ENCODE data around the gene FOXP1. TPM values are rescaled to one million over a fixed set of nuclear protein-coding genes. Genes with fewer than 3 reads are reported as not detected.

The FOXP1 gene
- total RNA-seq, 4 donors from 2014 or later, result 49.8 to 157 (median 71.9) TPM

DNA sequence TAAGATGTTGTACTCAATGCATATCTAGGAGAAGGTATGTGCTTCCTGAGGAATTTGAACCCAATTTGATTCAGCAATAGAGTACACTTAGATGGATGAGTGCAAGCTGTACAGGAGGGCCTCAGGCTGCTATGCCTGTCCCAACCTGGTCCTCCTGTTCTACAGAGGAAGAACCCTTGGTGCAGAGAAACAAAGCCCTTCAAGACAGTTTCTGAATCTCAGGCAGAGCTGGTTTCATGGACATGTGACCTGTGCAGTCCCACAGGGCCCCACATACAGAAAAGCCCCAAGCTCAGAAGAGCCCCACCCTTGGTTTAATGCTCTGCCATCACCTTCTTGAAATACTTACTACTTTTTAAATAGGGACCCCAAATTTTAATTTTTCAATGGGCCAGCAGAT is 15.3 kb downstream of the FOXP1 start:
- H3K27ac ChIP-seq, result no peak overlapping the region
- H3K36me3 ChIP-seq, result no peaks in the 10 kb centered on the region
- H3K27me3 ChIP-seq, result no peaks in the 10 kb centered on the region
- H3K4me1 ChIP-seq, result peaks cover 3% of the 10 kb centered on the region
- H3K4me3 ChIP-seq, result no peak overlapping the region
- no peak for DNase-seq (ENCODE audit: low spot score in 2 of 2)
- TF ChIP-seq POLR2AphosphoS5 (IDR thresholded peaks at IDR 0.05) (no peak), EP300 (IDR thresholded peaks at IDR 0.05) (no peak), POLR2A (IDR thresholded peaks at IDR 0.05) (no peak)
- TF ChIP-seq, protein P1, sequence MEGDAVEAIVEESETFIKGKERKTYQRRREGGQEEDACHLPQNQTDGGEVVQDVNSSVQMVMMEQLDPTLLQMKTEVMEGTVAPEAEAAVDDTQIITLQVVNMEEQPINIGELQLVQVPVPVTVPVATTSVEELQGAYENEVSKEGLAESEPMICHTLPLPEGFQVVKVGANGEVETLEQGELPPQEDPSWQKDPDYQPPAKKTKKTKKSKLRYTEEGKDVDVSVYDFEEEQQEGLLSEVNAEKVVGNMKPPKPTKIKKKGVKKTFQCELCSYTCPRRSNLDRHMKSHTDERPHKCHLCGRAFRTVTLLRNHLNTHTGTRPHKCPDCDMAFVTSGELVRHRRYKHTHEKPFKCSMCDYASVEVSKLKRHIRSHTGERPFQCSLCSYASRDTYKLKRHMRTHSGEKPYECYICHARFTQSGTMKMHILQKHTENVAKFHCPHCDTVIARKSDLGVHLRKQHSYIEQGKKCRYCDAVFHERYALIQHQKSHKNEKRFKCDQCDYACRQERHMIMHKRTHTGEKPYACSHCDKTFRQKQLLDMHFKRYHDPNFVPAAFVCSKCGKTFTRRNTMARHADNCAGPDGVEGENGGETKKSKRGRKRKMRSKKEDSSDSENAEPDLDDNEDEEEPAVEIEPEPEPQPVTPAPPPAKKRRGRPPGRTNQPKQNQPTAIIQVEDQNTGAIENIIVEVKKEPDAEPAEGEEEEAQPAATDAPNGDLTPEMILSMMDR (IDR thresholded peaks at IDR 0.05), result no peak
- H3K9me3 ChIP-seq, result no peaks in the 10 kb centered on the region

DNA sequence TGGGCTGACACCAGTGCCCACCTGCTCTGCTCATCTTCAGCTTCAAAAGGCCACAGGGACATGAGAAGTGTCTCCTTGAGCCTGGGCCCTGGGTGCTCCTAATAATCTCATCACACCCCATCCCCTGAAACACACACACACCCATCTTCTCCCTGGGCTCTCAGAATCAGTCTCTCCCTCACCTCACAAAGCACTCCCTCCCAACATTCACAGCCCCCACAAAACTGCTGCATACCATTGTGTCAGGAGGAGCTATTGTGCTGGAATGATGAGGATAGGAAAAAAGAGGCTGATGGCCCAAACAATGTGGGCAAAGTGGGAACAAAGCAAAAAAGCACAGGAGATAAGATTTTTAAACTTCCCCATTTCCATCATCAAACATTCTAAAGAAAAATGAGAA is 16.8 kb downstream of the FOXP1 start:
- no peak for TF ChIP-seq EP300 (IDR thresholded peaks at IDR 0.05)
- no peak for TF ChIP-seq POLR2AphosphoS5 (IDR thresholded peaks at IDR 0.05)
- TF ChIP-seq, protein P1 (IDR thresholded peaks at IDR 0.05), result no peak
- no peak for TF ChIP-seq POLR2A (IDR thresholded peaks at IDR 0.05)
- Histone ChIP-seq H3K4me1 (peaks cover 10% of the 10 kb centered on the region), H3K27ac (no peak overlapping the region), H3K4me3 (no peak overlapping the region), H3K27me3 (no peaks in the 10 kb centered on the region), H3K36me3 (no peaks in the 10 kb centered on the region), H3K9me3 (no peaks in the 10 kb centered on the region)
- DNase-seq (ENCODE audit: low spot score in 2 of 2), result no peak

DNA sequence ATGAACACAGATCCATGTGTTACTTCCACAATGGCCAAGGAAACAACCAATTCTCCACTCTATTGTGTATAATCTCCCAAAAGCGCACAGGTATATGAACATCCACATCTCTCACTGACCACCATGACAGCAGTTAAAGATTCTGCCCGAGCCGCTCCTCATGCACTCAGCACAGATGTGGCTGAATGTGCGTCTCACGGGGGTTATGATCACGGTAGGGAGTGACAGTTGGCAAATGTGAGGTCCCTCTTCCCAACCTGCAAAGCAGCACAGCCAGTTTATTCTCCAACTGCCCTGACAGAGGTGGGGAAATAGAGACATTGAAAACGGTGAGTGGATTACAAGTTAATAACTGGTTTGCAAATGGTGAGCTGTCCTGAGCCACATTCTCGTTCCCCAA is 17.6 kb downstream of the FOXP1 start:
- 92% methylated on average over 8 of the region's 8 CpGs for WGBS
- H3K27ac ChIP-seq, result no peak overlapping the region
- TF ChIP-seq POLR2AphosphoS5 (IDR thresholded peaks at IDR 0.05) (no peak), EP300 (IDR thresholded peaks at IDR 0.05) (no peak), POLR2A (IDR thresholded peaks at IDR 0.05) (no peak)
- TF ChIP-seq, protein P1 (IDR thresholded peaks at IDR 0.05), result no peak

DNA sequence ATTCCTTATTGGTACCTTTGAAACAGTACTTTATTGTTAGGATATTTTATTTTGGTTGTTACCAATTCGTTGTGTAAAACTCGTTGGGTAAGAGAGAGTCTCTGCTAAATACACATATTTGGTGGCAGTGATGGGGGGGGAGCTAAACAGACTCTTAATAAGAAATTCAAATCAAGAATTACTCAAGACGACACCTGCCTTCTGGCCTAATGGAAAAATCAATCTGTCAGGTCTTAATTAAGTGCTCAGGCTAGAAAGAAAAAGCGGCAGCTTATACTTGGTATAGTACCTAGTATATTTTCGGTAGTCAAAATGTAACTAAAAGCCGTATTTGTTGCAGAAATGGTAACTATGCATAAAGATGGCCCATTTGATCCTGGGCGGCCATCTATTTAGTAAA is 18.2 kb downstream of the FOXP1 start:
- H3K36me3 ChIP-seq, result no peaks in the 10 kb centered on the region
- TF ChIP-seq, protein P1 (IDR thresholded peaks at IDR 0.05), result no peak
- TF ChIP-seq POLR2AphosphoS5 (IDR thresholded peaks at IDR 0.05) (no peak), EP300 (IDR thresholded peaks at IDR 0.05) (no peak), POLR2A (IDR thresholded peaks at IDR 0.05) (no peak)
- no peak for DNase-seq (ENCODE audit: low spot score in 2 of 2)
- no peaks in the 10 kb centered on the region for H3K27me3 ChIP-seq
- H3K4me3 ChIP-seq, result no peak overlapping the region
- no peaks in the 10 kb centered on the region for H3K9me3 ChIP-seq
- 80% methylated on average over 7 of the region's 7 CpGs for WGBS
- peaks cover 10% of the 10 kb centered on the region for H3K4me1 ChIP-seq
- H3K27ac ChIP-seq, result no peak overlapping the region

More for the DNA sequence above, 17.6 kb downstream of the FOXP1 start:
- no peaks in the 10 kb centered on the region for H3K9me3 ChIP-seq
- no peak overlapping the region for H3K4me3 ChIP-seq
- no peak for DNase-seq (ENCODE audit: low spot score in 2 of 2)
- no peaks in the 10 kb centered on the region for H3K27me3 ChIP-seq
- no peaks in the 10 kb centered on the region for H3K36me3 ChIP-seq
- H3K4me1 ChIP-seq, result peaks cover 10% of the 10 kb centered on the region

DNA sequence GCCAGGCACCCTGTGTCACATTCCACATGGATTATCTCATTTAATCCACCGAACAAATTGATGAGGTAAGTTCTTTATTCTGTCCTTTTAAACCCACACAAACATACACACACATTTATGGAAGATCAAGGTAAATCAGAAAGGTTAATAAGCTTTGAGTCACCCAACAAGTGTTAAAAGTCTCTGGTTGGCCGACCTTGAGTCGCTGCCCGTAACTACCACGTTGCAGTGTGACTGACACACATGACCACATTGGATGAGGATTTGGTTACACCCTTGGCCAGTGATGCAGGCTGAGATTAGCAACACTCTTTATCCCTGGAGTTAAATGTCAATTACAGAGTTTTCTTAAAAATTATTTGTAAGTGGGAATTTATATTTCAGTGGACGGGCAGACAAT is 19.2 kb downstream of the FOXP1 start:
- TF ChIP-seq POLR2A (IDR thresholded peaks at IDR 0.05), result no peak
- H3K27ac ChIP-seq, result no peak overlapping the region

DNA sequence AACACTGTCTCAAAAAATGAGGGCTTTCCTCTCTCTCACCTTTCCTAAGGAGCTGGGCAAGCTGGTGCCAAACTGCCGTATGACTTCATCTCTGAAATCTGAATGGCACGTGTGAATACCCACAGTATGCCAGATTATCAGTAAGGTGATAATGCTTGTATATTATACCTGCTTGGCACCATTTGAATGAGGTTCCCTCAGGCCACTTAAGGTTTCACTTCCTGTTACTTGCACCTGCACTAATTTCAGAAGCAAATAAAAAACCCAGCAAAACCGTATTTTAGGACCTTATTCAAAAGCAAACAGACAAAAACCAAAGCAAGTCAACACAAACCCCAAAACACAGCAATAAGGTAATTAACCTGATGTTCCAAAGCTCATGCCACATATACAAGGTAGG is 19.7 kb downstream of the FOXP1 start:
- Histone ChIP-seq H3K4me3 (no peak overlapping the region), H3K36me3 (no peaks in the 10 kb centered on the region), H3K4me1 (peaks cover 10% of the 10 kb centered on the region), H3K27ac (no peak overlapping the region), H3K27me3 (no peaks in the 10 kb centered on the region), H3K9me3 (no peaks in the 10 kb centered on the region)
- TF ChIP-seq POLR2A (IDR thresholded peaks at IDR 0.05) (no peak), EP300 (IDR thresholded peaks at IDR 0.05) (no peak), POLR2AphosphoS5 (IDR thresholded peaks at IDR 0.05) (no peak)
- TF ChIP-seq, protein P1 (IDR thresholded peaks at IDR 0.05), result no peak
- DNase-seq (ENCODE audit: low spot score in 2 of 2), result no peak
- 62% methylated on average over 3 of the region's 3 CpGs for WGBS

More for the DNA sequence above, 19.2 kb downstream of the FOXP1 start:
- Histone ChIP-seq H3K4me3 (no peak overlapping the region), H3K9me3 (no peaks in the 10 kb centered on the region), H3K4me1 (peaks cover 10% of the 10 kb centered on the region), H3K27me3 (no peaks in the 10 kb centered on the region), H3K36me3 (no peaks in the 10 kb centered on the region)
- WGBS, result 58% methylated on average over 6 of the region's 6 CpGs
- no peak for DNase-seq (ENCODE audit: low spot score in 2 of 2)
